AG08395 (cell line): ENCODE measurements around the gene PRPF6.

Experiments
- DNase-seq: peaks from one replicate; pipeline ENCODE4 v3.0.0; 2012; ENCODE audit warnings: mixed read lengths, low spot score

Gene PRPF6

DNA sequence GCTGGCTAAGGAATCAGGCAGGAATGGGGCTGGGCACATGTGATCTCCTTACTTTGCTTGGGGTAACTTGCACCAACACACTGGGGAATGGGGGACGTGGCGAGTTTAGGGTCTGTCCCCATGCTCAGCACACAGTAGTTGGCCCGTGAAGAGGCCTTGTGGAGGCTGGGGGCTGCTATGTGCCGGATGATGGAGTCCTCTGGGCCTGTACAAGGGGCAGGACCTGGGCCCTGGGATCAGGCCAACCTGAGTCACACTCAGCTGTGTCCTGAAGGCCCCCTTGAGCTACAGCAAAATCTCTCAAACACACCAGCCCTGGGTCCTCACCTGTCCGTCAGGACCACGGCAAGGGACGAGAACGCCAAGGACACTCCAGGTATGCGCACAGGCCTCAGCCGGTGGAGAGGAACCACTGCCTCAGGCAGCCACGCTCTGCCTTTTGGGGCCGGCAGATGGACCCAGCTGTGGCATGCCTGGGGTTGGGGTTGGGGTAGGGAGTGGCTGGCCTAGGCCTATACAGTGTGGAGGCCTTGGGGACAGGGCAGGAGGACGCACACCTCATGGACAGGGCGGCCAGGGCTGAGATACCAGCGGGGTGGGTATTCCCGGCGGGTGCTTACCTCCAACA, 35.8 kb upstream of the PRPF6 start:
- no peak for DNase-seq

DNA sequence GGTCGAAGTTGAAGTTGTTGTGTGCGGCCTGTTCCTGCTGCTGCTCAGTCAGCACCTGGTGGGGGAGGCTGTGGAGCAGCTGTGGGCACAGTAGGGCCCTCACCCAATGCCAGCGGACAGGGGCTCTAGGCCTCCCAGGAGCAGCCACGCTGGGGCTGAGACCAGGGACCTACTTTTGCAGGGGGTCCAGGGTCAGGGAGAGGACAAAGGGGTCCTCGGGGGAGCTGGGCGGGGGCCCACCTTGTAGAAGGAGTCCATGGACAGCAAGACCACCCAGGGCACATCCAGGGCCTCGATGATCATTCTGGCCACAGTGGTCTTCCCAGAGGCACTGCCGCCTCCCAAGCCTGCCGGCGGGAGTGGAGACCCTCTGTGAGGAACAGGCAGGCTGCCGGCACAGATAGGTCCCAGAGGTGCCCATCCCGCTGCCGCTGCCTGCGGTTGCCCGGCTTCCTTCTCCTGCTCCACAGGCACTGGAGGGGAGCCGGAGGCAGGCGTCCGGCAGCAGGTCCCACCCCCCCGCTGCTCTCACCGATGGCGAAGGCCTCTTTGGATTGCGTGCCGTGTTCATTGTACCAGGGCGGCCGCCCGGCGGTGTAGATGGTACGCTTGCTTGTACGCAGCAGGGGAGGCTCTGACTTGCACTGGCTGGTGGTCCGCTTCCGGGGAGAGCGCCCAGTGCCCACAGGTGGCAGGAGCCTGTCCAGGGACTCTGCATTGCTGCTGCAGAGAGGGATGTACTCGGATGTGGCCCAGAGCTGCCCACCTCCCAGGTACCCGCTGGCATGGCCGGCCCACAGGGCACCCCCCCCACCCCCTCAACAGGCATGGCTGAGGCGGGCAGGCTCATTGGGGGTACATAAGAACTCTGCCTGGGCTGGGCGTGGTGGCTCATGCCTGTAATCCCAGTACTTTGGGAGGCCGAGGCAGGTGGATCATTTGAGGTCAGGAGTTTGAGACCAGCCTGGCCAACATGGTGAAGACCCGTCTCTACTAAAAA, 34.7 kb upstream of the PRPF6 start:
- DNase-seq, result no peak

DNA sequence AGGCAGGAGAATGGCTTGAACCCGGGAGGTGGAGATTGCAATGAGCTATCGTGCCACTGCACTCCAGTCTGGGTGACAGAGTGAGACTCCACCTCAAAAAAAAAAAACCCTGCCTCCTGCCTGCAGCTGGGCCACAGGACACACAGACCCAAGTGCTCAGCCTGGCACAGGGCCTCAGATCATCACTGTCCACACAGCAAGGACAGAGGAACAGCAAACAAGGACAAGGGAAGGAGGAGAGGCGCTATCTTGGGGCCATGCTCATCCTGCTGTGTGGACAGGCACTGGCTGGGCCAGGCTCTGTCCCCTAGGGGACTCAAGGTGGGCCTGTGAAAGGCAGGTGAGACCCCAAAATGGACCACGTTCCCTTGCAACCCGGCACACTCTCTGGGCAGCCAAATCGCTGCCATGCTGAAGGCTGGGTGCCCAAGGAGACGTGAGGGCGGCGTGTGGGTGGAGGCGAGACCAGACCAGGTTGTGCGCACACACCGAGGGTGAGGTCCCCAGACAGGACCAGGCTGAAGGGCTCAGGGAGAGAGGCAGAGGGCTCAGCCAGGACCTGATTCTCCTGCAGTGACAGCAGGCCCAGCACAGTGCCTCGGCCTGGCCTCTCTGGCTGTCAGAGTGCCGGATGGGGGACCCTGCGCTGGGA, 33.8 kb upstream of the PRPF6 start:
- DNase-seq, result no peak

DNA sequence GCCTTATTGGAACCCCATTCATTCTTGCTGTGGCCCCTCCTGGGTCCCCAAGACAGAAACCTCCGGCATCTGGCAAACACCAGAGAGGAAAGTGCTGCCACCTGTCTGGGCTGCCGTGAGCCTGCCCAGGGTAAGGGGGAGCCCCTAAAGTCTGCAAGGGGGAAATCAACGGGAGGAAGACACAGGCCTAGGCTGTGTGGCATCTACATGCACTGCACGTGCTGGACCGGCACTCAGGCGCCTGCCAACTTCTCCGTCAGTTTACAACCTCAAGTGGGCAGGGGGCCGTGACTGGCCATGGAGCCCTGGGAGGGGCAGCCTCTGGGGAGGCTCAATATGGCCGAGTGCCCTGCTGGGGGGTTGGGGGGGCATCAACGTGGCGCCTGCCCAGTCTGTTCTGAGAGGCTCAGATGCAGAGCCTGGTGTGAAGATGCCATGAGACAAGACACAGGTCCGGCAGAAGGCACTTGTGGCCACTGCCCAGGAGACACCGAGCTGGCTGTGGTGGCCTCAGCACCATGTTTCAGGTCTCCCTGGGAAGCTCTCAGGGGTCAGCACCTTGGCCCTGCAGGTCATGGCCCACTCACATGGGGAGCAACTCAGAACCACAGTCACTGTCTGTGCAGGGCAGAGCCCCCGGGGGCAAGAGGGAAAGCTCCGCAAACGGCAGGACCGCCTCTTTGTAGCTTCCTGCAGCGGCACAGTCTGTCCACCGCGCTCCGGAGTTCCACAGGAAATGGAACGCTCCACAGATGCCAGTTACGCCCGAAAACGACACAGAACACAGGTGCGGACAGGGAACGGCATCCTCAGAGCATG, 33.1 kb upstream of the PRPF6 start:
- no peak for DNase-seq

DNA sequence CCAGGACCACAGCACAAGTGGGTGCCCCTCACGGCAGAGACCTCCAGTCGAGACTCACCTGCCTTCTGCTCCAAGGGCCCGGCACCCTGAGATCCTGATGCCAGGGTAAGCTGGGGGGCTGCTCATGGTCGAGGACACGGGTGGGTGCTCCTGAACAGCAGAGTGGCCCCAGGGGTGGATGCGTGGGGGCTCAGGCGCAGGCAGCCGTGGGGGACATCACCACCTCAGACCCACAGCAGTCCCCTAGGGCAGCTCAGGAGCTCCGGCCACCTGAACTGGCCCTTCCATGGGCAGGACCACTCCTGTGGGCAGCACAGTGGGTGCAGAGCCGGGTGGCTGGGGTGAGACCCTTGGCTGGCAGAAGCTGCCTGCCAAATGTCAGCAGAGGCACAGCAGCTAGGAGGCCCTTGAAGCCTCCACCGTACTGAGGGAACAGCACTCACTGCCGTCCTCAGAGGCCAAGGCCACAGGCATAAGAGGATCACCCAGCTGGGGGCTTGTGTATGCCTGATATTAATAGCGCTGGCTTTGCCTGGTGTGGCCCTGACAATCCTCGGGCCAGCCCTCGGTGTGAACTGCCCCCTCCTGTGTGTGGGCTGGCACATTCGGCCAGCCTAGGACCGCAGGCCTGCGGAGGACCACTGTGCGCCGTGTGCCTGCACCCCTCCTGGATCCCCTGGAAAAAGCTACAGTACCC, 30.1 kb upstream of the PRPF6 start:
- DNase-seq, result no peak

DNA sequence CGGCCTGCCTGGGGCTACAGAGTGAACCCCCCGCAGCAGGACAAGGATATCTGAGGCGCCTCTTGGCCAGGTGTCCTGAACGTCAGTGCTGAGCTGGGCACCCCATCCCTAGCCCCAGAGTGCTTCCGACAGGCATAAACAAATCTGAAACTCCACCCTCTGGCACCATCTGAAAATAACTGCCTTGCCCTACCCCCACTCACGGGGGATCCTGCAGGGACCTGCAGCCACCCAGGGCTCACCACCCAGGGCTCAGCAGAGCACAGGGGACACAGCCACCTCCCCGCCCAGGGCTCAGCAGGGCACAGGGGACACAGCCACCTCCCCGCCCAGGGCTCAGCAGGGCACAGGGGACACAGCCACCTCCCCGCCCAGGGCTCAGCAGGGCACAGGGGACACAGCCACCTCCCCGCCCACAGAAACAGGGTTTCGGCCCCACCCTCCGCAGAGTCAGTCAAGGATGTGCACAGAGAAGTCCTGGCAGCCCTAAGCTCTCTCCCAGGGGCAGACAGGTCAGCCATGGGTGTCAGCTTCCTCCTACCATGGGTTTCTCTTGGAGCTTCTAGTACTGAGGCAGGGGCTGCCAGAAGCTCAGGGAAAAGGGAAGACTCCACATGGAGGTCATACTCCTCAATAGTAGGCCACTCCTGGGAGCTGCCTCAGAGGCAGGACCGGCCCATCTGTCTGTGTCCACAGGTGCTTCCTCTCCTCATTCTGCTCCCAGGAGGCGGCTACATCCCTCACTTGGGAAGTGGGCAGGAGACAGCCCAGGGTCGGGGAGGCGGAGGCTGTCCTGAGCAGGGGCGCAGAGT, 29.3 kb upstream of the PRPF6 start:
- no peak for DNase-seq

DNA sequence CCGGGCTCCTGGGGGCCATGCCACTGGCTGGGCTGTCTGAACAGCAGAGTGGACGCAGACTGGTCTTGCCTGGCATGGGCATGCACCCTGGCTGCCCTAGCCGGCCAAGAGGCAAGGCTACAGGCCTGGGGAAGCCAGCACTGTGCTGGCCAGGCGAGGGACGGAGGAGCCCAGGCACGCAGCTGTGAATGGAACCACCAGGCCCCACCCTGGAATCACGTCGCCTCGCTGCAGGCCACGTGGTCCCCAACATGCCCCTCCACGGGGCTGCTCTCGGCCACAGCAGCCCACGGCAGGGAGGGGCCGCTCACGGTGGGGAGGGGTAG, 28.8 kb upstream of the PRPF6 start:
- DNase-seq, result no peak

DNA sequence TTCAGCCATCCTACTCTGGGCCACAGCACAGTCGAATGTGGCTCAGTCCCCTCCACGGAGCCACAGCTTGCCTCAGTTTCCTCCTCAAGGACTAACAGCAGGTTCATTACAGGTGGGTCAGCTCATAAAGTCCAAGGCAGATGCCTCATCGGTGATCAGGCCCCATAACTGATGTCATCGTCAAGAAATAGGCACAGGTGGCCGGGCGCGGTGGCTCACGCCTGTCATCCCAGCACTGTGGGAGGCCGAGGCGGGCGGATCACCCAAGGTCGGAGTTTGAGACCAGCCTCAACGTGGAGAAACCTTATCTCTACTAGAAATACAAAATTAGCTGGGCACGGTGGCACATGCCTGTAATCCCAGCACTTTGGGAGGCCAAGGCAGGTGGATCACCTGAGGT, 28.2 kb upstream of the PRPF6 start:
- no peak for DNase-seq

DNA sequence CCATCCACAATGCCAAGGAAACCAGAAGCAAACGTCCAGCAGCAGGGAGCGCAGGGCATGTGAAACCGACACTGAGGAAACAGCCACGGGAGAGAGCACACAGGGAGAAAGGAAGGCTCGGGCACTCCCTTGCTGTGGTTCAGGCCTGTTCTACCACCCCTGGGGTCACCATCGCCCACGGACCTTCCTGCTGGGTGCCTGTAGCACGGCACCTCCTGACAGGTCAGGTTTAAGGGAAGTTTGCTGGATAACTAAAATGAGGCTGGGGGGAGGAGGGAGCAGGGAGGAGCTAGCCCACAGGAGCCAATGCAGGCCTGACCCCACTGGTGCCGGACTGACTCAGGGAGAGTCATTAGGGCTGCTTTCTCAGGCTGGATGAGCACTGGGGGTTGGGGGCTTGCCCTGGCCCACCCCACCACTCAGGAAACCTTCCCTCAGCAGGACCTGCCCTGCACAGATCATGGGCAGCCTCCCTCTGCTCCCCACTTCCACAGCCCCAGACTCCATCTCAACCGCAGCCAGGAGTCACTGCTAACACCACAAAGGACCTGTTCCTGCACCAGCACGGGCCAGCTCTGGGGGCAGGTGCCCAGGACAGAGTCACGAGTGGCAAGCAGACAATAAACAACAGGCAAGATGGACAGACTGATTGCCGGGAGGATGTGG, 27.0 kb upstream of the PRPF6 start:
- DNase-seq, result no peak

DNA sequence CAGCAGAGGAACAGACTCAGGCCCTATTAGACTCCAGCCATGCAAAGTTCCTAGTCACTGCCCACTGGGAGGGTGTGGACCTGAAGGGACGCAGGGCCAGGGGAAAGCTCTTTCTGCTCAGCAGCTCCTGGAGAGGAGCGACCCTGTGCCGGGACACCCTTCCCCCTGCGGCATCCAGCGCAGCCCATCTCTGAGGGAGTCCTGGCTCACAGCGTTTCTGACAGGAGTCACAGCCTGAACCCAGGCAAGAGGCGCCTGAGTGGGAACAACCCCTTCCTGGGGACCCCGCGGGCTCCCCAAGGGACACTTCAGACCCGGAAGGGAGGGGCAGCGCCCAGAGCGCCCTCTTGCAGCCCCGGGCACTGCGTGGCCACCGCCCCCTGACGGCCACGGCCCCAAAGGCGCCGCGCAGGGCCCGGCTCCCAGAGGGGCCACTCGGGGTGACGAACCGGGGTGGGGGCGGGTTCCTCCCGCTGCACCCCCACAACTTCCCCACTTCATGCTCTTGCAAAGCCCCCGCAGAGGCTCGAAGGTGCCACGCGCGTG, 25.6 kb upstream of the PRPF6 start:
- DNase-seq, result peak; percentile 41

DNA sequence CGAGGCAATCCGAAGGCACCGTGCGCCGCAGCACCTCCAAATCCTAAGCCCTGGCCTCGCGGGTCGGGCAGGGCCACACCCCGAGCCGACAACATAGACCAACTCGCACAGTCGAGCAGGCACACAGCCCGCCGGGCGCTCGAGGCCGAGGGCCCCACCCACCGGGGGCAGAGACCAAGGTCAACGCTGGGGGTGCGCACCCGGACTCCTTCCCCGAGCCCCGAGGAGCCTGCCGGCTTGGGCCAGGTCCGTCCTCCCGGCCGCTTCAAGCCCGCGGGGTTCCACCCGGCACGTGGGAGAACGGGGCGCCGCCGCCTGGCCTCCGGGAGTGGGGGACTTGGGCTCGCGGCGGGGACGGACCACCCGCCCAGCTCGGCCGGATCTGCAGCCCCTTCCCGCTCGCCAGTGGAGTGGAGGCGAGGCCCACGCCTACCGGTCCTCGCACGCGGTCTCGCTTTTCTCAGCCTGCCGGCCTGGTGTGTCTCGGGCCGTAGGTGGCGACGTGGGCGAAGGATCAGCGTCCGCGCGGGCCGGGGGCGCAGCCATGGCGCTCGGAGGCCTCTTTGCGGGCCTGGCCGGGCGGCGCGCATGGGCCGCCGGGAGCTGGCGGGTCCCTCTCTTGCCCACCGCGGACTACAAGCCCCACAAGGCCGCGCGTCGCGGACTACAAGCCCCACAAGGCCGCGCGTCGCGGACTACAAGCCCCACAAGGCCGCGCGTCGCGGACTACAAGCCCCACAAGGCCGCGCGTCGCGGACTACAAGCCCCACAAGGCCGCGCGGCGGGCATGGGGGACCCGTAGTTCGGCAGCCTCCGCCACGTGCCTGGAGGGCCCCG, 24.9 kb upstream of the PRPF6 start, which contains the start of gene UCKL1:
UCKL1 (minus strand) TSS at position 590 of the 837 bp plus-strand sequence; CDS start at position 546, 44 bp downstream.
- DNase-seq, result peak; percentile 92

DNA sequence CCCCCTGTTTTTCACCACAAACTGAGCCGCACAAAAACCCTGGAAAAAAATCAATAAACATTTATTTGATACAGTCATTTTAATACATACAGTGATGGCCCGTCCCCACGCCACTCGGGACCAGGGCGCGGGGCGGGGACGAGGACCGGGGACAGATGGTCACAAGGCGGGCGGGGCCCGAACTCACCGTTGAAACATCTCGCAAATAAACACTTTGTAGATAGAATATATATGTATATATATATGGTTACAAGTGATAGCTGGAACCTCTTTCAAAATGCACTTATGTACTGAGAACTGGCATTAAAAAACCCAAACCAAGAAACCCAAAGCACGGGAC, 24.3 kb upstream of the PRPF6 start:
- no peak for DNase-seq

DNA sequence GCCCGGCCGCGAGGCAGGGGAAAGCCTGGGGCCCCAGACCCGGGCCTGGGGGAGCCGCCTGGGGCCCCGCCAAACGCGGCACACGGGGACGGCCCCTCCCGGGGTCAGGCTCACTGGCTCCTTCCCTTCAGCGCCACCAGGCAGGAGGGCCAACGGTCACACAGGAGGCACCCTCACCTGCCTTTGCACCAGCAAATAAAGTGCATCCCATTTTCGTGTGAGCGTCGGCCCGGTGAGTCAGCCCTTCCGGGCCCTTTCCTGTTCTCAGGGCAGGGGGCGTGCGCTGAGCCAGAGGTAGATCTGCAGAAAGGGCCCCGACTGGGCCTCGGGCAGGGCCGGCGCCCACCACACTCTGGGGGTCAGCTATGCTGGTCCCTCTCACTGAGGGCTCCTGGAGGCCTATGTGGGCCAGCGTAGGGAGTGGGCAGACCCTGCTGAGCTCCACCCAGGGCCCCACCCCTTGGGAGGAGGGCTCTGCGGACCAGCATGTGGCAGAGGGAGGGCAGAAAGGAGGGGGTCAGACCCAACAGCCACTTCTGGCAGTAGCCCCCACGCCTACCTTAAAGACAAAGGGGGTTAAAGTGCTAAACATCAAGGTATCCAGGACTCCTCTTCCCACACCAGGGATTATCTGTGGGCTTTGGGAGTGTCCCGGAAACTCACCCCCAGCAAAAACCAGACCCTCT, 23.8 kb upstream of the PRPF6 start:
- DNase-seq, result peak; percentile 67

DNA sequence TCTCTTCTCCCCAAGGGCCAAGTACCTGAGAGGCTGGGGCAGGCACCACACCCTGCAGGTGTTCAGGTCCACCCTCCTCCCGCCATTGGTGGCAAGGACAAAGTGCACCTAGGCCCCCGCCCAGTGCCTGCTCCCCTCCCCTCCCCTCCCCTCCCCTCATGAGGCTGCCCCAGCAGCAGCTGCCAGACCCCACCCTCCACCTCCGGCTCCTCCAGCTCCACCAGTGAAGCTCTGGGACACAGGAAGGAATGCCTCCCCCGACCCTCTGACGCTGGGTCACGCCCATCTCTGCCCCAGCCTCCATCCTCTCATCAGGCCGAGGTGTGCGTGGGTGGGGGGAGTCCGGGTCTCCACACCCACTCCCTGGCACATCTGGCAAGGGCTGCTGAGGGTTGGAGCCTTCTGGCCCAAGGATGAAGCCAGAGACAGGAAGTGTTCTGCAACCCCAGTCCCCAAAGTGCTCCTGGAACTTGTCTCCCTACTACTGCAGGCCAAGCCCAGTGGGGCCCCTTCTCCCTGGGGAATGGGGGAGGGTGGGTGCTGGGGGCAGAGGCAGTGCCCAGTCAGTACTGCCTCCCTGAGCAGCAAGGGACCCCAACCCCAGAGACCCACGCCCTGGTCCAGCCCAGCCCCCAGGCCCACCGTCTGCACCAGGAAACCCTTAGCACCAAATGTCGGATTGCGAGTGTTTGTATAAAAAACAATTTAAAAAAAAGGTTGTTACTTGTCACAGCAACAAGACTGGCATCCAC, 23.1 kb upstream of the PRPF6 start:
- no peak for DNase-seq

DNA sequence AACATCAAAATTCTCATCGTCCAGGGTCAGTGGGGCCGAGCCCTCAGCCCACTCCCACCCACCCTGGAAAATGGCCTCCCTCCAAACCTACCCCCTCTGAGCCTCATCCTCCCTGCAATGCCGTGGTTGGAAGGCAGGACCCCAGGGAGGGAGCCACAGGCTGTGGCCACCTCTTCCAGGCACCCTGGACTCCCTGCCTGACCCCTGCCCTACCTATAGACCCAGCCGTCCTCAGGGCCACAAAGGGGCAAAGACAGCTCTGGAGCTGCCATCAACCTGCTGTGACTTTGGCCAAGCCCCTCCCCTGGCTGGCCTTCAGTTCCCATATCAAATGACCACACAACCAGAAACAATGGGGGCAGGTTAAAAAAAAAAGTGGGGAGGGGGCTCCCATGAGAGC, 22.5 kb upstream of the PRPF6 start:
- no peak for DNase-seq

DNA sequence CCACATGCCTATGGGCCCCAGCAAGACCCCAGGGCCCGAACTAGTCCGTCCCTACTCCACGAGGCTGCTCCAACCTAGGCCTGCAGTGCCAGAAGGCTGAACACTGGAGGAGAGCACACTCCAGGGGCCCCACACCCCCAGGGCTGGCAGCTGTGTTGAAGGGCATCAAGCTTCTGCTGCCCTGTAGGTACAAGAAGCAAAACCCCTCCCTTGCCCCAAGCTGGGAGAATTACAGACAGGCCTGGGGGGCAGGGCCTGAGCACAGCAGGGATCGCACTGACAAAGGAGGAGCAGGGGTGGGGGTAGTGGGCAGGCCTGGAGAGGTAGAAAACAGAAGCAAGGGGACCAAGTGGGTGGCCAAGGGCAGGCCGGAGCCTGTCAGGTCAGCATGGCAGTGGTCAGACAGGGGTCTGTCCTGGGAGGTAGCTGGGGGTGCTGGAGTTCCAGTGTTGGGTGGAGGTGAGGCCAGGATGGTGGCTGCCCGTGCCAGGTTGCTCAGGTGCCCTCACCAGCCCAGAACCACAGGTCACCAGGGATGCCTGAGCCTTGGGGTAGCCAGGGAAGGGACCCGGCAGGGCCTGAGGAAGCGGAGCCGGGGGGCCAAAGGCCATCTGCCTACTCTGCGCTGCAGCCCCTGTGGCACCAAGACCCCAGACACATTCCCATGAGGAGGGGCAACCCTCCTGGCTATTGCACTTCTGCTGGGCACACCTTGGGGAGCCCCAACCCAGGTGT, 21.8 kb upstream of the PRPF6 start:
- DNase-seq, result no peak

DNA sequence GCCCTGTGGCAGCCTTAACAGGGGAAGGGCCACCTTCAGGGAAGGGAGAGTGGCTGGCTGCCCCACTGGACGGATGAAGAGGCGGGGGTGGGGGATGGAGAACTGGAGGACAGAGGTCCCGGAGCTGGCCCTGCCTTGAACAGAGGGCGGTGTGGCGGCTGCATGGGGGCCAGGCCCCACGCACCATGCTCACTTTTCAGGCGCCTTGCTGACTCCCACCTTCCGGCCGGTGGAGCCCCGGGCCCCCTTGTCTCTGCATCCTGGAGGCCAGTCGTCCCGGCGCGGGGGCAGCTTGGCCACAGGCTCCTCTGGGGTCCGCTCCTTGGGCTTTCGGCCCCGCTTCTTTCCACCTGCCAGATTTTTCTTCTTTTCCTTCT, 21.2 kb upstream of the PRPF6 start:
- DNase-seq, result no peak
